K562 (cell line): Measurements from ENCODE around the gene ERBB3. TPM values are rescaled to one million over a fixed set of nuclear protein-coding genes. Genes with fewer than 3 reads are reported as not detected.
A peak's percentile ranks its signal among the peaks of the same experiment; 100 is the strongest.

ENCODE experiments used
- HNRNPL ChIP-seq: fragments of 200-400 bp; formaldehyde crosslinking; IDR thresholded peaks from 2 replicates; pipeline ENCODE4 v1.6.1; 2017; ENCODE audit warnings: low read depth, mild to moderate bottlenecking, low read length
- KDM5B ChIP-seq: fragments of 200-600 bp; sonication (generic); IDR thresholded peaks from 2 replicates; pipeline ENCODE4 v1.6.1; 2012; ENCODE audit warnings: low read depth, mild to moderate bottlenecking, moderate library complexity, low read length, control low read depth, inconsistent platforms; ENCODE audit not compliant: insufficient replicate concordance
- NFIC ChIP-seq: fragments of 450-650 bp; IDR thresholded peaks from 2 replicates; pipeline ENCODE4 v1.6.1; 2017; ENCODE audit warnings: mild to moderate bottlenecking, inconsistent platforms
- SMAD4 ChIP-seq: fragments of 250-450 bp; sonication (Bioruptor Pico); conservative IDR thresholded peaks from 2 replicates; pipeline ENCODE4 v1.8.0; 2021; ENCODE audit warnings: inconsistent platforms, mild to moderate bottlenecking, moderate library complexity
- TEAD4 ChIP-seq, 2 experiments: sonication (generic) in 1 of 2; formaldehyde crosslinking in 1 of 2; IDR thresholded peaks; 2 replicates each; pipeline versions ENCODE4 v1.6.1 to v1.8.0; 2012 to 2022; ENCODE audit warnings: borderline replicate concordance in 1 of 2, inconsistent platforms in 1 of 2, low read length in 1 of 2, mild to moderate bottlenecking in 1 of 2, missing genetic modification reagents in 1 of 2
- ZNF586 ChIP-seq: fragments of 450-650 bp; formaldehyde crosslinking; conservative IDR thresholded peaks from 2 replicates; pipeline ENCODE4 v1.4.0; 2020; ENCODE audit warnings: mild to moderate bottlenecking, moderate library complexity
- polyA plus RNA-seq, 8 experiments: library from polyadenylated mRNA; depleted of rRNA in 4 of 8; stranded (reverse) in 5 of 8; unstranded in 3 of 8; fragments of >200 nt; fragmentation: Nextera tagmentation in 2 of 8; fragmentation: Illumina TruSeq in 1 of 8; extraction: Ambion mirVana in 2 of 8; extraction: Trizol in 1 of 8; gene quantifications; 2 replicates each; pipeline versions ENCODE4 v1.2.1 to v1.2.3, GENCODE V29; 2011 to 2014; ENCODE audit warnings: inconsistent platforms in 1 of 8, missing spikeins in 1 of 8
- total RNA-seq, 7 experiments: library from RNA; depleted of rRNA in 6 of 7; stranded (reverse); fragments of >200 nt in 6 of 7; fragmentation: Illumina TruSeq in 2 of 7; extraction: Trizol in 2 of 7; gene quantifications; 2 replicates each; pipeline versions ENCODE4 v1.2.1 to v1.2.3, GENCODE V29; 2011 to 2021; ENCODE audit warnings: low replicate concordance in 1 of 7
- TF ChIP-seq, protein P1 (sequence below), 2 experiments: fragments of 450-650 bp; IDR thresholded peaks; 2 replicates each; pipeline ENCODE4 v1.6.1; 2016
- TF ChIP-seq, protein P2 (sequence below): sonication (generic); formaldehyde crosslinking; IDR thresholded peaks from 2 replicates; pipeline ENCODE4 v1.8.0; 2023; ENCODE audit warnings: mild to moderate bottlenecking, missing genetic modification reagents
- TF ChIP-seq, protein P3 (sequence below): fragments of 250-450 bp; sonication (Bioruptor Pico); IDR thresholded peaks from 2 replicates; pipeline ENCODE4 v1.8.0; 2022; ENCODE audit warnings: inconsistent platforms
- TF ChIP-seq, protein P4 (sequence below), 2 experiments: IDR thresholded peaks; 2 replicates each; pipeline ENCODE4 v1.6.1; 2012; ENCODE audit warnings: improper control_type of control experiment in 2 of 2, low read depth in 2 of 2, low read length in 2 of 2, borderline replicate concordance in 1 of 2

Gene ERBB3
- total and polyA plus RNA-seq, 9 of the 15 experiments (the other 6 are each of a cell fraction or from before 2014, with no cell fraction given) = 1.5 to 5.4 (median 3.8) TPM

DNA sequence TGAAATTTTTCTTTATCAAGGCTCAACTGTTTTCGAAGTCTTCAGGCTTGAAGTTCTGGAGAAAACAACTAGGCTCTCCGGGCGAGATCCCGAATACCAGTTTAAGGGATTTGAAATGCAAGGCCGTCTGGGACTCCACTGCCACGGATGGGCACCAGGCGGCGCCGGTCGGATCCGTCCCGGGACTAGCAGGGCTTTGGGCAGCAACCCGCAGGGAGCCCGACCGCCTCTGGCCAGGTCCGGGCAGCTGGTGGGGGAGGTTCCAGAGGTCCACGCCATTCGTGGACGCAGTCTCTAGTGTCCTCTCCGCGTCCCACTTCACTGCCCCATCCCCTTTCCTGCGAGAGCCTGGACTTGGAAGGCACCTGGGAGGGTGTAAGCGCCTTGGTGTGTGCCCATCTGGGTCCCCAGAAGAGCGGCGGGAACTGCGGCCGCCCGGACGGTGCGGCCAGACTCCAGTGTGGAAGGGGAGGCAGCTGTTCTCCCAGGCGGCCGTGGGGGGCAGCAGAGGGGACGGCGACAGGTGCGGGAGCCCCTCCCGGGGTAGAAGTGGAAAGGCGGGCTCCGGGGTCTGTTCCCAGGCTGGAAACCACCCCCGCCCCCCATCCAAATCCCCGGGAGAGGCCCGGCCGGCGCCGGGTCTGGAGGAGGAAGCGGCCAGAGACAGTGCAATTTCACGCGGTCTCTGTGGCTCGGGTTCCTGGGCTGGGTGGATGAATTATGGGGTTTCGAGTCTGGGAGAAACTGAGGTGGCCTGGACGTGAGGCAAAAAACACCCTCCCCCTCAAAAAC lies 838 bp upstream of the ERBB3 start (continued):
- TF ChIP-seq, protein P1, sequence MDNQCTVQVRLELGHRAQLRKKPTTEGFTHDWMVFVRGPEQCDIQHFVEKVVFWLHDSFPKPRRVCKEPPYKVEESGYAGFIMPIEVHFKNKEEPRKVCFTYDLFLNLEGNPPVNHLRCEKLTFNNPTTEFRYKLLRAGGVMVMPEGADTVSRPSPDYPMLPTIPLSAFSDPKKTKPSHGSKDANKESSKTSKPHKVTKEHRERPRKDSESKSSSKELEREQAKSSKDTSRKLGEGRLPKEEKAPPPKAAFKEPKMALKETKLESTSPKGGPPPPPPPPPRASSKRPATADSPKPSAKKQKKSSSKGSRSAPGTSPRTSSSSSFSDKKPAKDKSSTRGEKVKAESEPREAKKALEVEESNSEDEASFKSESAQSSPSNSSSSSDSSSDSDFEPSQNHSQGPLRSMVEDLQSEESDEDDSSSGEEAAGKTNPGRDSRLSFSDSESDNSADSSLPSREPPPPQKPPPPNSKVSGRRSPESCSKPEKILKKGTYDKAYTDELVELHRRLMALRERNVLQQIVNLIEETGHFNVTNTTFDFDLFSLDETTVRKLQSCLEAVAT (IDR thresholded peaks at IDR 0.05) = no peak
- no peak for TF ChIP-seq ZNF586 (CRISPR knock-in tag)
- TF ChIP-seq, protein P2, sequence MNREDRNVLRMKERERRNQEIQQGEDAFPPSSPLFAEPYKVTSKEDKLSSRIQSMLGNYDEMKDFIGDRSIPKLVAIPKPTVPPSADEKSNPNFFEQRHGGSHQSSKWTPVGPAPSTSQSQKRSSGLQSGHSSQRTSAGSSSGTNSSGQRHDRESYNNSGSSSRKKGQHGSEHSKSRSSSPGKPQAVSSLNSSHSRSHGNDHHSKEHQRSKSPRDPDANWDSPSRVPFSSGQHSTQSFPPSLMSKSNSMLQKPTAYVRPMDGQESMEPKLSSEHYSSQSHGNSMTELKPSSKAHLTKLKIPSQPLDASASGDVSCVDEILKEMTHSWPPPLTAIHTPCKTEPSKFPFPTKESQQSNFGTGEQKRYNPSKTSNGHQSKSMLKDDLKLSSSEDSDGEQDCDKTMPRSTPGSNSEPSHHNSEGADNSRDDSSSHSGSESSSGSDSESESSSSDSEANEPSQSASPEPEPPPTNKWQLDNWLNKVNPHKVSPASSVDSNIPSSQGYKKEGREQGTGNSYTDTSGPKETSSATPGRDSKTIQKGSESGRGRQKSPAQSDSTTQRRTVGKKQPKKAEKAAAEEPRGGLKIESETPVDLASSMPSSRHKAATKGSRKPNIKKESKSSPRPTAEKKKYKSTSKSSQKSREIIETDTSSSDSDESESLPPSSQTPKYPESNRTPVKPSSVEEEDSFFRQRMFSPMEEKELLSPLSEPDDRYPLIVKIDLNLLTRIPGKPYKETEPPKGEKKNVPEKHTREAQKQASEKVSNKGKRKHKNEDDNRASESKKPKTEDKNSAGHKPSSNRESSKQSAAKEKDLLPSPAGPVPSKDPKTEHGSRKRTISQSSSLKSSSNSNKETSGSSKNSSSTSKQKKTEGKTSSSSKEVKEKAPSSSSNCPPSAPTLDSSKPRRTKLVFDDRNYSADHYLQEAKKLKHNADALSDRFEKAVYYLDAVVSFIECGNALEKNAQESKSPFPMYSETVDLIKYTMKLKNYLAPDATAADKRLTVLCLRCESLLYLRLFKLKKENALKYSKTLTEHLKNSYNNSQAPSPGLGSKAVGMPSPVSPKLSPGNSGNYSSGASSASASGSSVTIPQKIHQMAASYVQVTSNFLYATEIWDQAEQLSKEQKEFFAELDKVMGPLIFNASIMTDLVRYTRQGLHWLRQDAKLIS = 0 out of 2 replicates have a peak, but pooled peaks have one; percentile 16
- TF ChIP-seq TEAD4 (IDR thresholded peaks at IDR 0.05; ENCODE audit: low read length) = no peak
- TF ChIP-seq TEAD4 (CRISPR knock-in tag; IDR thresholded peaks at IDR 0.05; ENCODE audit: borderline replicate concordance) = no peak
- TF ChIP-seq SMAD4 = peak; percentile 36
- TF ChIP-seq NFIC = peak; percentile 48
- TF ChIP-seq HNRNPL = peak; percentile 59; the same call in 1 of the 2 replicates
- TF ChIP-seq, protein P3, sequence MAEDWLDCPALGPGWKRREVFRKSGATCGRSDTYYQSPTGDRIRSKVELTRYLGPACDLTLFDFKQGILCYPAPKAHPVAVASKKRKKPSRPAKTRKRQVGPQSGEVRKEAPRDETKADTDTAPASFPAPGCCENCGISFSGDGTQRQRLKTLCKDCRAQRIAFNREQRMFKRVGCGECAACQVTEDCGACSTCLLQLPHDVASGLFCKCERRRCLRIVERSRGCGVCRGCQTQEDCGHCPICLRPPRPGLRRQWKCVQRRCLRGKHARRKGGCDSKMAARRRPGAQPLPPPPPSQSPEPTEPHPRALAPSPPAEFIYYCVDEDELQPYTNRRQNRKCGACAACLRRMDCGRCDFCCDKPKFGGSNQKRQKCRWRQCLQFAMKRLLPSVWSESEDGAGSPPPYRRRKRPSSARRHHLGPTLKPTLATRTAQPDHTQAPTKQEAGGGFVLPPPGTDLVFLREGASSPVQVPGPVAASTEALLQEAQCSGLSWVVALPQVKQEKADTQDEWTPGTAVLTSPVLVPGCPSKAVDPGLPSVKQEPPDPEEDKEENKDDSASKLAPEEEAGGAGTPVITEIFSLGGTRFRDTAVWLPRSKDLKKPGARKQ = peak; percentile 82; the same call in 1 of the 2 replicates
- TF ChIP-seq, protein P4, sequence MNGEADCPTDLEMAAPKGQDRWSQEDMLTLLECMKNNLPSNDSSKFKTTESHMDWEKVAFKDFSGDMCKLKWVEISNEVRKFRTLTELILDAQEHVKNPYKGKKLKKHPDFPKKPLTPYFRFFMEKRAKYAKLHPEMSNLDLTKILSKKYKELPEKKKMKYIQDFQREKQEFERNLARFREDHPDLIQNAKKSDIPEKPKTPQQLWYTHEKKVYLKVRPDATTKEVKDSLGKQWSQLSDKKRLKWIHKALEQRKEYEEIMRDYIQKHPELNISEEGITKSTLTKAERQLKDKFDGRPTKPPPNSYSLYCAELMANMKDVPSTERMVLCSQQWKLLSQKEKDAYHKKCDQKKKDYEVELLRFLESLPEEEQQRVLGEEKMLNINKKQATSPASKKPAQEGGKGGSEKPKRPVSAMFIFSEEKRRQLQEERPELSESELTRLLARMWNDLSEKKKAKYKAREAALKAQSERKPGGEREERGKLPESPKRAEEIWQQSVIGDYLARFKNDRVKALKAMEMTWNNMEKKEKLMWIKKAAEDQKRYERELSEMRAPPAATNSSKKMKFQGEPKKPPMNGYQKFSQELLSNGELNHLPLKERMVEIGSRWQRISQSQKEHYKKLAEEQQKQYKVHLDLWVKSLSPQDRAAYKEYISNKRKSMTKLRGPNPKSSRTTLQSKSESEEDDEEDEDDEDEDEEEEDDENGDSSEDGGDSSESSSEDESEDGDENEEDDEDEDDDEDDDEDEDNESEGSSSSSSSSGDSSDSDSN (IDR thresholded peaks at IDR 0.05; ENCODE audit: borderline replicate concordance in 1 of 2, low read depth in 2 of 2, low read length in 2 of 2) = peak in 1 of 2 experiments; percentile 57; a peak in 1 of 4 replicates
- TF ChIP-seq KDM5B = peak; percentile 5
